Stomach (tissue), 4 donors: ENCODE measurements around the gene COG5.

Experiments
- EP300 ChIP-seq: sonication (generic); formaldehyde crosslinking; IDR thresholded peaks from one replicate; pipeline ENCODE4 v1.6.1; 2017; ENCODE audit warnings: antibody characterized with exemption
- POLR2A ChIP-seq, 4 donors: fragments of 450-650 bp; IDR thresholded peaks; one replicate each; pipeline ENCODE4 v1.6.1; 2016; ENCODE audit warnings: antibody characterized with exemption in 4 of 4, control low read depth in 2 of 4, mild to moderate bottlenecking in 1 of 4, moderate library complexity in 1 of 4
- POLR2AphosphoS5 ChIP-seq, 3 donors: sonication (generic); formaldehyde crosslinking; IDR thresholded peaks; one replicate each; pipeline ENCODE4 v1.6.1; 2016; ENCODE audit warnings: antibody characterized with exemption in 3 of 3
- TF ChIP-seq, protein P1 (sequence below), 7 experiments: fragments of 450-650 bp in 4 of 7; fragments of 200-600 bp in 3 of 7; sonication (generic) in 3 of 7; IDR thresholded peaks; one replicate each; pipeline ENCODE4 v1.5.1; 2016 to 2019; ENCODE audit warnings: antibody characterized with exemption in 7 of 7, control low read depth in 2 of 7, mild to moderate bottlenecking in 1 of 7

- TF ChIP-seq, protein P1, sequence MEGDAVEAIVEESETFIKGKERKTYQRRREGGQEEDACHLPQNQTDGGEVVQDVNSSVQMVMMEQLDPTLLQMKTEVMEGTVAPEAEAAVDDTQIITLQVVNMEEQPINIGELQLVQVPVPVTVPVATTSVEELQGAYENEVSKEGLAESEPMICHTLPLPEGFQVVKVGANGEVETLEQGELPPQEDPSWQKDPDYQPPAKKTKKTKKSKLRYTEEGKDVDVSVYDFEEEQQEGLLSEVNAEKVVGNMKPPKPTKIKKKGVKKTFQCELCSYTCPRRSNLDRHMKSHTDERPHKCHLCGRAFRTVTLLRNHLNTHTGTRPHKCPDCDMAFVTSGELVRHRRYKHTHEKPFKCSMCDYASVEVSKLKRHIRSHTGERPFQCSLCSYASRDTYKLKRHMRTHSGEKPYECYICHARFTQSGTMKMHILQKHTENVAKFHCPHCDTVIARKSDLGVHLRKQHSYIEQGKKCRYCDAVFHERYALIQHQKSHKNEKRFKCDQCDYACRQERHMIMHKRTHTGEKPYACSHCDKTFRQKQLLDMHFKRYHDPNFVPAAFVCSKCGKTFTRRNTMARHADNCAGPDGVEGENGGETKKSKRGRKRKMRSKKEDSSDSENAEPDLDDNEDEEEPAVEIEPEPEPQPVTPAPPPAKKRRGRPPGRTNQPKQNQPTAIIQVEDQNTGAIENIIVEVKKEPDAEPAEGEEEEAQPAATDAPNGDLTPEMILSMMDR (IDR thresholded peaks at IDR 0.05): no peak
- TF ChIP-seq POLR2AphosphoS5 (IDR thresholded peaks at IDR 0.05): no peak
- no peak for TF ChIP-seq POLR2A (IDR thresholded peaks at IDR 0.05)
- TF ChIP-seq EP300: no peak
Measured at GRCh38 chr7:107573537-107573936, 9.8 kb upstream of the COG5 start.
